GM21423 (cell line): Measurements from ENCODE around the gene PACRG.

ENCODE experiments used
- ATAC-seq: cut with Tn5 transposase; IDR thresholded peaks from one replicate; pipeline ENCODE4 v1.9.1; 2021; ENCODE audit warnings: mild to moderate bottlenecking, moderate library complexity; ENCODE audit not compliant: unreplicated experiment

PACRG gene

GRCh38 chr6:162998777-162999176, 271.0 kb downstream of the PACRG start:
- ATAC-seq: no peak

- no peak for ATAC-seq
Observed at GRCh38 chr6:162999575-163000285, 272.0 kb downstream of the PACRG start.

DNA sequence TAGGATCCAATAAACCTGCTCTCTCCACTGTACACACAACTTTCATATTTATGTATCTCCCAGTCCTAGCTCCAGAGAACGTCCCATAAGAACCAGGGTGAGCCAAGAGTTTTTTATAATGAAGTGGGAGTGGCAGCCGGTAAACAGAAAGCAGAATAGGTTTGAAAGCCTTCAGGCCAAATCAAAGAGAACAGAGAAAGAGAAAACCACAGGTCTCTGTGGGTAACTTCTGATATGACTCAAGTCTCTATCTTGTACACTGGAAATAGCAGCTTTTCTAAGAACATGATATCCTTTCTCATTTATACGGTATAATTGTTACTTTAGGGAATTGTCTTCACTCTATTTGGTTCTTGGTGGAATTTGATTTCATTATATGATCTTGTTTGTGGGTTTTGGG, 273.6 kb downstream of the PACRG start:
- peak; percentile 90 for ATAC-seq

DNA sequence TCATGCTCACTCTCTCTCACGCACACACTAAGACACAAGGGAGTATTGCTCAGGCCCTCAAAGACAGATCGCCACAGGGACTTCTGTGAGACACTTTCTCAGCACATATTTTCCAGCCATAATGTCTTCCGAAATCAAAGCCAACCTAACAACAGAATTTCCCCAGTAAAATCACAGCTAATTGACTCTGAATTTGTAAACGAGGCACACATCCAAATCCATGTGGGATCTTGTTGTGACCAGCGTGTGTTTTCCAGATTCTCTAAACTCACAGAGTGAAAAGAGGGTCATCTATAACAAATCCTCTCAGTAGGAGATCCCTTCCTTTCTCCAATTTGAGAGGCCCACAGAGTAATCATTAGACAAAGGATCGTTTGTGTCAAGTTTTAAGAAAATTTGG, 280.4 kb downstream of the PACRG start:
- no peak for ATAC-seq

- no peak for ATAC-seq
Observed at GRCh38 chr6:163008626-163009025, 280.9 kb downstream of the PACRG start.

DNA sequence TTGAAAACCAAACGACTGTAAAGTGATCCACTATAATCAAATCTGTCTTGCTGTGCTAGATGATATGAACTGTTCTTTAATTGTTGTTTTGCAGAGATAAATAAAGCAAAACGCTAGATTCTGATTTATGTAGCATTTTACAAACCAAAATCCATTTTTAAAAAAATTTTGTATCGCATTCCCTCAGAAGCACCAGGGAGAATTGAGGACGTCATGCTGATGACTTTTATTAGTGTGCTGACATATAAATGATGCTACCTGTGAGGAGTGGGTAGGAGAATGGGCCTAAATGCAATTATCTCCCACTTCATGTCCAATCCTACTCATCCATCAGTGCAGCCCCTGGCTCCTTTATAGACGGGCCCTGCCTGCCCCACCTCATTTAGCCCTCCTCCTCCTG, 282.4 kb downstream of the PACRG start:
- ATAC-seq: no peak

DNA sequence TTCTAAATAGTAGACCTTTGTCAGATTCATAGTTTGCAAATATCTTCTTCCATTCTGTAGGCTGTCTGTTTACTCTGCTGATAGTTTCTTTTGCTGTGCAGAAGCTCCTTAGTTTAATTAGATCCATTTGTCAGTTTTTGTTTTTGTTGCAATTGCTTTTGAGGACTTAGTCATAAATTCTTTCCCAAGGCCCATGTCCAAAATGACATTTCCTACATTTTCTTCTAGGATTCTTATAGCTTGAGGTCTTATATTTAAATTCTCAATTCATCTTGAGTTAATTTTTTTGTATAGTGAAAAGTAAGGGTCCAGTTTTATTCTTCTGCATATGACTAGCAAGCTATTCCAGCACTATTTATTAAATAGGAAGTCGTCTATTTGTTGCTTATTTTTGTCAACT, 287.0 kb downstream of the PACRG start:
- ATAC-seq: no peak

- ATAC-seq: no peak
Observed at GRCh38 chr6:163017801-163018200, 290.0 kb downstream of the PACRG start.

DNA sequence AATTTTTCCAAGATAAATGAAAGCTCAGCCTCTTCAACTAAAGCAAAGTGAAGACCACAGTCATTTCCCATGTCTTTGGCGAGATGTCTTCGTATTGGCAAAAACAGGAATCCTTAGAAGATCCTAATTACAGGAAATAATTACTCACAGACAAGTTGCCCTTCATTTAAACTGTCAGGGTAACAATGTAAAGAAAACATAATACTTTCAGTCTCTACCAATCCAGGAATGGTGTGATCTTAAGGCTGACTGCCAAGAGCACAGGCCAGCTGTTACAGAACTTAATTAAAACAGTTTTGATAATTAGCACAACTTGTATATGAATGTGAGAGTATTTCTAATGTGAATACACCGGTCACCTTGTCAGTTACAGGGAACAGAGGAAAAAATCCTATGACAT, 292.2 kb downstream of the PACRG start:
- ATAC-seq: no peak

GRCh38 chr6:163021054-163021453, 293.3 kb downstream of the PACRG start:
- ATAC-seq: no peak

DNA sequence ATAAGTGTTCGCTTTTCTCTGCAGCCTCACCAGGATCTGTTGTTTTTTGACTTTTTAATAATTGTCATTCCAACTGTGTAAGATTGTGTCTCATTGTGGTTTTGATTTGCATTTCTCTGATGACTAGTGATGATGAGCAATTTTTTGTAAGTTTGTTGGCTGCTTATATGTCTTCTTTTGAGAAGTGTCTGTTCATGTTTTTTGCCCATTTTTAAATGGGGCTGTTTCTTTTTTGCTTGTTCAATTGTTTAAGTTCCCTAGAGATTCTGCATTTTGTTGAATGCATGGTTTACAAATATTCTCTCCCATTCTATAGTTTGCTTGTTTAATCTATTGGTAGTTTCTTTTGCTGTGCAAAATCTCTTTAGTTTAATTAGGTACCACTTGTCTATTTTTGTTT, 295.9 kb downstream of the PACRG start:
- no peak for ATAC-seq

DNA sequence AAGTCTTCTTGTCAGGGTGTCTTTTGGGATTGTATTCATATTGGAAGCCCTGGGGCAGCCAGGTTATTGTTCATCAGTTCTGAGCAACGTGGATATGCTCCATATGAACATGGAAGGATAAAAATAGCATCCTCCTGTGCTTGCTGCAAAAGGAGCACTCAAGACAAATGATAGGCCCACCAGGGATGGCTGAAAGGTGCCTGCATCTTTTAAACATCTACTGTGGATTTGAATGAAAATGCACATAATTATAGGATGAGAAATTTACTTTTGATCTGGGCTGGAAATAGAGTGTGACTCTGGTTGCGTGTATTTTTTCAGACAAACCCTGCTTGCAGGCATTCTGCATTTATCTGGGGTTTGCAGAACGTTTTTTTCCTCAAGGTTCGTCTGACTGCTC, 299.1 kb downstream of the PACRG start:
- ATAC-seq: no peak

DNA sequence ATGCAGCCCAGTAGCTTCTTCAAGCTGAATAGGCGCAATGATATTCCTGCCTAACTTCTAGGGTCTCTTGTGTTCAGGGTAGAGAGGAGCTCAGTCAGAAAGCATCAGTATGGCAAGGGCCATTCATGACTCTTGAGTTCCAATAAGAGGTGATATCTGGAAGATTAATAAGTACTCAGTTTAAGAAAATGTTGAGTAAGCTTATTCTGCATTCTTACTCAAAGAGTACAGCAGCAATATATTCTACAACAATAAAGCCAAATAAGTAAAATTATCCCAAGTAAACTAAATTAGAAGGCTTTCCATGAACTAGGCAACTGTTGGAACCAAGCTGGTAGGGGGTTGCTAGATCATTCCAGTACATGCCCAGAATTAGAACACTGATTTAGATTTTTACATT, 303.2 kb downstream of the PACRG start:
- no peak for ATAC-seq

DNA sequence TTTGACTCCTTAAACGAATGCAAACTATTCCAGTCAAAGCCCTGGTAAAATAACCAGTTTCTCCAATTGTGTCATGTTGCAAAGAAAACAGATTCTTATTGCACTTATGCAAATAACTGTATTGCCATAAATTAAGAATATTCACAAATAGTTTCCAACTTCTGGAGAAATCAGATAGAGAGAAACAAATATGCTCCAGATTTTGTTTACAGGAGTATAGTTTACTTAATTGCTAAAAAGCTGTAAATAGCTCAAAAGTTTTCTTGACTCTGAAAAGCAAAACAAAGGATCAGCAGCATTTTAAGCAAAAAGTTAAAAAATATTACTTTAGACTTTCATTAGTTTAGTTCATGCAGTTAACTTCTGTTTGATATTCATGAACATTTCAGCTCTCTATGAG, 304.2 kb downstream of the PACRG start:
- no peak for ATAC-seq

DNA sequence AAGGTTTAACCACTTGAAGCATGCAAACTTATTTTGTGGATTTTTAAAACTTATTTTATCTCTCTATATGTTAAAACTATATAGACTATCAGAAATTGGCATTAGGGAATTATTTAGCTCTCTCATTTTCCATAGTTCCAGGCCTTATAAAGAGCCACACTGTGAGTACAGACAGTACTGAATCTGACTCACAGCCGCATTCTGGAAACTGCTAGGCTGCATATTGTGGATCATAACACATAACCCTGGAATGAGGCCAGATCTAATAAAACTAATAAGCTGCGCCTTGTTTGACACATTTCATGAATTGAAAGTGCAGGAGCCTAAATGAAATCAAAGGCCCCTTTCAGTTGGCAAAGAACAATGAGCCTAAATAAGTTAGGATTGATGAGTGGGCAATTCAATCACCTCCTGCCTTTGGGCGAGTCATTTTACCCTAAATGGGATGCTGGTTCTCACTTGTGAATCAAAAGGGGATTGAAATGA, 308.4 kb downstream of the PACRG start:
- ATAC-seq: no peak

DNA sequence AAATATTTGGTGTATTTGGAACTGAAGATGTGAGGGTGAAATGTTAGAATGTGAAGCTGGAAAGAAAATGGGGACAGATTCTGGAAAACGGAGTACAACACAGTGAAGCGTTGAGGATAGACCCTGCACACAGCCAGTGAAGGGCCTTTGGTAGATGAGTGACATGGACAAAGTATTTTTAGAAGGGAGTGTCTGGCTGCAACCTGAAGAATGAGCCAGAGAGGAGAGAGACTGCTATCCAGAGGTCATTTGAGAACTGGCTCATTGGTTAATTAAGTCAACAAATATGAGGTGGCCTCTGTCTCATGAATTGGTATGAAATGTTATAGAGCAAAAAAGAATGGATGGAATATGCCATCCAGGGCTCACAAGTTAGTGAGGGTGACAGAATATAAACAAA, 310.5 kb downstream of the PACRG start:
- ATAC-seq: no peak

DNA sequence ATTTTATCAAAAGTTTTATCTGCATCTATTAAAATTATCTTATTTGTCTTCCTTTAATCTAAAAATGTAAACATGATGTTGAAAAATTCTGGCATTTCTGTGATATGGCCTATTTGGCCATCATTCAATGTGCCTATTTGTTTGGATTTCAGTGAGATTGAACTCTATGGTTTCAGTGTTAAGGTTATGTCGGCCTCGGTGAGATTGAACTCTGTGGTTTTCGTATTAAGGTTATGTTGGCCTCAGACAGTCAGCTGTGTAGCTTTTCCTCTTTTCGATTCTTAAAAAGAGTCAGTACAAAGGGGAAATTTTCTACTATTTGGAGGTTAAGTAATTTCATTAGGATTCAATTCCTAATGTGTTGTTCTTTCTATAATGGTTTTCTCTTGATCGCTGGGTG, 320.6 kb downstream of the PACRG start:
- no peak for ATAC-seq

GRCh38 chr6:163053667-163054344, 326.0 kb downstream of the PACRG start:
- no peak for ATAC-seq

DNA sequence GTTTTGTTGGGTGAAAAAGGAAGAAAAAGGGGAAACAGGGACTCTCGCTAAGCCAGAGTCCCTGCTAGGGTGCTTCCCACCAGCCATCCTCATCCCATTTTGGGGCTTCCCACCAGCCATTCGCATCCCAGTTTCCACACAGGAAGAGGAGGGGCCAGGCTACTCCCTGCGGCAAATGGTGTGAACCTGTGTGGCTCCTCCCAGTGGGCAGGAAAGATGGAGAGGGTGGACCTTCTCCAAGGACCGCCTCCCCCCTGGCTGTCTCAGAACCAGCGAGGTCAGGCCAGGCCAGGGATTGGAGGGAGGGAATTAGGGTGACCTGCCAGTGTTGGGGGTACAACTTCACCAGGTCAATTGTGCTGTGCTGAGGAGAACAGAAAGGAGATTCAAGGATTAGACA, 326.9 kb downstream of the PACRG start:
- ATAC-seq: no peak

- ATAC-seq: no peak
Observed at GRCh38 chr6:163057260-163057659, 329.5 kb downstream of the PACRG start.

DNA sequence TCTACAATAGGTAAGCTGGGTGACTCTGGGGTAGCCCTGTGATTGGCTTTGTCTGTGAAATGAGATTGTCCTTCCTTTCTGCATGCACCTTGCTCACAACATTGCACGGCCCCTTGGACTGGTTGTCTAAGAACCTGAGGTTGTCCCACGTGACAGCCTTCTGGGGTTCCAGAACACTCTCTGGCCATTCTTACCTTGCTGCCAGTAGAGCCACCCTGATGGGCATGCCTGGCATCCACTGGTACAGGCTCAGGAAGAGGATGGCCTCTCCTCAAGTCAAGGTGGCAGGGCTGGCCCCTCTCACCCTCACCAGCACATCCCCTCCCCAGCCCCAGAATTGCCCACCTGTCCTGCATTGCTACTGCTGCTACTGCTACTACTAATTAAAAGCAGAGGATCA, 335.0 kb downstream of the PACRG start:
- ATAC-seq: no peak

- ATAC-seq: no peak
Observed at GRCh38 chr6:163063561-163063960, 335.8 kb downstream of the PACRG start.

DNA sequence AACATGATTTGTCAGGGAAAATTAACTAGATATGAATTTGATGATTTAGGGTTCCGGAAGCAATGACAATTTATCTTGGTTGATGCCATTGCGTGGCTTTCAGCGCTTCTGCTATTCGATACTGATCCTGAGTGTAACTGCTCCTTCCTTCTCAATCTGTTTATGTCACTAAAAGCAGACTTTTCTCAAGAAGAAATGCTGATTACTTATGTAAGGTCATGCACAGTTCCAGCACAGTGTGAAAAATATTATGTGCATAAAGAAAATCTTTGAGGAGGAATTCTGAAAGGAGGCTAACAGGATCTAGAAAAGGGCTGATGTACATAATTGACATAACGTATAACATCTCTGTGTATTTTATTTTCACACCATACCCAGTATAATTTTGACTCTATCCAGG, 336.6 kb downstream of the PACRG start:
- ATAC-seq: no peak
